ENCODE measurements around the gene FST. TPM values are rescaled to one million over a fixed set of nuclear protein-coding genes. Genes with fewer than 3 reads are reported as not detected.

FST gene
- total RNA-seq, 2 donors from 2014 or later: 63.5 to 91.6 TPM

DNA sequence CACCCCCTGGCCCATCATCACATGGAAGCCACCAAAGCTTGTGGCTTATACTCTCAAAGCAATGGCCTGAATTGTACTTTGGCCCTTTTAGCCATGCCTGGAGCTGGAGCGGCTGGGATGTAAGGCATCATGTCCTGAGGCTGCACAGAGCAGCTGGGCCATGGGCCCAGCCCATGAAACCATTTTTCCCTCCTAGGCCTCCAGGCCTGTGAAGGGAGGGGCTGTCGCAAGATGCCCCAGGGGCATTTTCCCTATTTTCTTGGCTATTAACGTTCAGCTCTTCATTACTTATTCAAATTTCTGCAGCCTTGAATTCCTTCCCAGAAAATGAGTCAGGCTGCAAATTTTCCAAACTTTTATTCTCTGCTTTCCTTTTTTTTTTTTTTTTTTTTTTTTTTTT is 27.7 kb downstream of the FST start:
- Histone ChIP-seq H3K36me3 (ENCODE audit: control insufficient read depth, insufficient read depth, low read length) (no peaks in the 10 kb centered on the region), H3K27ac (ENCODE audit: low read depth, low read length) (no peak overlapping the region), H3K9me3 (ENCODE audit: control insufficient read depth, low read length) (peaks cover 37% of the 10 kb centered on the region), H3K4me3 (ENCODE audit: low read length) (no peak overlapping the region), H3K4me1 (ENCODE audit: control insufficient read depth, insufficient read depth, low read length) (no peaks in the 10 kb centered on the region), H3K27me3 (ENCODE audit: control insufficient read depth, insufficient read depth, low read length, poor library complexity, severe bottlenecking) (no peaks in the 10 kb centered on the region), H3K9ac (ENCODE audit: extremely low read depth, low read length, poor library complexity, severe bottlenecking) (no peak overlapping the region)
- Mint-ChIP-seq H3K27ac (no peak overlapping the region), H3K27me3 (ENCODE audit: insufficient read depth) (no peaks in the 10 kb centered on the region), H3K36me3 (ENCODE audit: low read depth) (peaks cover 7% of the 10 kb centered on the region), H3K4me1 (no peaks in the 10 kb centered on the region), H3K9me3 (peaks cover 37% of the 10 kb centered on the region), H3K4me3 (no peak overlapping the region)
- WGBS, 2 experiments (ENCODE audit: insufficient coverage in 1 of 2, insufficient read length in 1 of 2): 89% methylated on average over 3 of the region's 3 CpGs; no CpG with 5 or more reads in 1 of the 2 experiments
- TF ChIP-seq, protein P1, sequence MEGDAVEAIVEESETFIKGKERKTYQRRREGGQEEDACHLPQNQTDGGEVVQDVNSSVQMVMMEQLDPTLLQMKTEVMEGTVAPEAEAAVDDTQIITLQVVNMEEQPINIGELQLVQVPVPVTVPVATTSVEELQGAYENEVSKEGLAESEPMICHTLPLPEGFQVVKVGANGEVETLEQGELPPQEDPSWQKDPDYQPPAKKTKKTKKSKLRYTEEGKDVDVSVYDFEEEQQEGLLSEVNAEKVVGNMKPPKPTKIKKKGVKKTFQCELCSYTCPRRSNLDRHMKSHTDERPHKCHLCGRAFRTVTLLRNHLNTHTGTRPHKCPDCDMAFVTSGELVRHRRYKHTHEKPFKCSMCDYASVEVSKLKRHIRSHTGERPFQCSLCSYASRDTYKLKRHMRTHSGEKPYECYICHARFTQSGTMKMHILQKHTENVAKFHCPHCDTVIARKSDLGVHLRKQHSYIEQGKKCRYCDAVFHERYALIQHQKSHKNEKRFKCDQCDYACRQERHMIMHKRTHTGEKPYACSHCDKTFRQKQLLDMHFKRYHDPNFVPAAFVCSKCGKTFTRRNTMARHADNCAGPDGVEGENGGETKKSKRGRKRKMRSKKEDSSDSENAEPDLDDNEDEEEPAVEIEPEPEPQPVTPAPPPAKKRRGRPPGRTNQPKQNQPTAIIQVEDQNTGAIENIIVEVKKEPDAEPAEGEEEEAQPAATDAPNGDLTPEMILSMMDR (conservative IDR thresholded peaks at IDR 0.05): no peak
- DNase-seq: no peak

GRCh38 chr5:53512539-53512938 is 32.1 kb downstream of the FST start:
- H3K9ac ChIP-seq (ENCODE audit: extremely low read depth, low read length, poor library complexity, severe bottlenecking): no peak overlapping the region
- H3K4me3 ChIP-seq (ENCODE audit: low read length): no peak overlapping the region
- no peaks in the 10 kb centered on the region for H3K4me1 ChIP-seq (ENCODE audit: control insufficient read depth, insufficient read depth, low read length)
- H3K27me3 Mint-ChIP-seq (ENCODE audit: insufficient read depth): no peaks in the 10 kb centered on the region
- no peaks in the 10 kb centered on the region for H3K4me1 Mint-ChIP-seq
- H3K27ac Mint-ChIP-seq: no peak overlapping the region
- H3K36me3 Mint-ChIP-seq (ENCODE audit: low read depth): peaks cover 3% of the 10 kb centered on the region
- H3K4me3 Mint-ChIP-seq: no peak overlapping the region
- H3K27ac ChIP-seq (ENCODE audit: low read depth, low read length): no peak overlapping the region
- no peaks in the 10 kb centered on the region for H3K36me3 ChIP-seq (ENCODE audit: control insufficient read depth, insufficient read depth, low read length)
- no peak for DNase-seq
- H3K9me3 Mint-ChIP-seq: peaks cover 29% of the 10 kb centered on the region
- TF ChIP-seq, protein P1 (conservative IDR thresholded peaks at IDR 0.05): no peak
- peaks cover 23% of the 10 kb centered on the region for H3K9me3 ChIP-seq (ENCODE audit: control insufficient read depth, low read length)
- no peaks in the 10 kb centered on the region for H3K27me3 ChIP-seq (ENCODE audit: control insufficient read depth, insufficient read depth, low read length, poor library complexity, severe bottlenecking)

- peaks cover 7% of the 10 kb centered on the region for H3K9me3 ChIP-seq (ENCODE audit: control insufficient read depth, low read length)
- Mint-ChIP-seq H3K27me3 (ENCODE audit: insufficient read depth) (no peaks in the 10 kb centered on the region), H3K4me3 (no peak overlapping the region), H3K36me3 (ENCODE audit: low read depth) (no peaks in the 10 kb centered on the region), H3K4me1 (no peaks in the 10 kb centered on the region), H3K9me3 (peaks cover 9% of the 10 kb centered on the region), H3K27ac (no peak overlapping the region)
- DNase-seq: no peak
- no peaks in the 10 kb centered on the region for H3K4me1 ChIP-seq (ENCODE audit: control insufficient read depth, insufficient read depth, low read length)
- WGBS, 2 experiments (ENCODE audit: insufficient coverage in 1 of 2, insufficient read length in 1 of 2): 96% methylated on average over 6 of the region's 6 CpGs; no CpG with 5 or more reads in 1 of the 2 experiments
- no peaks in the 10 kb centered on the region for H3K27me3 ChIP-seq (ENCODE audit: control insufficient read depth, insufficient read depth, low read length, poor library complexity, severe bottlenecking)
- TF ChIP-seq, protein P1 (conservative IDR thresholded peaks at IDR 0.05): no peak
- H3K9ac ChIP-seq (ENCODE audit: extremely low read depth, low read length, poor library complexity, severe bottlenecking): no peak overlapping the region
- no peaks in the 10 kb centered on the region for H3K36me3 ChIP-seq (ENCODE audit: control insufficient read depth, insufficient read depth, low read length)
- H3K27ac ChIP-seq (ENCODE audit: low read depth, low read length): no peak overlapping the region
- H3K4me3 ChIP-seq (ENCODE audit: low read length): no peak overlapping the region
Observed at GRCh38 chr5:53515988-53516387, 35.6 kb downstream of the FST start.

Data from endodermal cell (in vitro differentiated cells).